GM18858 (cell line): ENCODE measurements around the gene SLC5A2.
"Not testable (repeated sequence)": the region's sequence is repeated elsewhere in the genome, so short reads cannot be mapped to it uniquely, and the experiment has no call there.

Experiments used
- ATAC-seq: cut with Tn5 transposase; IDR thresholded peaks from one replicate; pipeline ENCODE4 v1.9.1; 2021; ENCODE audit not compliant: unreplicated experiment

SLC5A2 gene

GRCh38 chr16:31523768-31524167 lies 40.8 kb downstream of the SLC5A2 start:
- not testable (repeated sequence) for ATAC-seq

GRCh38 chr16:31525113-31525512 lies 42.2 kb downstream of the SLC5A2 start:
- ATAC-seq, result no peak

GRCh38 chr16:31527734-31528274 lies 44.9 kb downstream of the SLC5A2 start, which contains the start of gene AHSP:
AHSP (plus strand) TSS chr16:31527900; CDS start chr16:31528140, 240 bp downstream.
- ATAC-seq, result no peak

DNA sequence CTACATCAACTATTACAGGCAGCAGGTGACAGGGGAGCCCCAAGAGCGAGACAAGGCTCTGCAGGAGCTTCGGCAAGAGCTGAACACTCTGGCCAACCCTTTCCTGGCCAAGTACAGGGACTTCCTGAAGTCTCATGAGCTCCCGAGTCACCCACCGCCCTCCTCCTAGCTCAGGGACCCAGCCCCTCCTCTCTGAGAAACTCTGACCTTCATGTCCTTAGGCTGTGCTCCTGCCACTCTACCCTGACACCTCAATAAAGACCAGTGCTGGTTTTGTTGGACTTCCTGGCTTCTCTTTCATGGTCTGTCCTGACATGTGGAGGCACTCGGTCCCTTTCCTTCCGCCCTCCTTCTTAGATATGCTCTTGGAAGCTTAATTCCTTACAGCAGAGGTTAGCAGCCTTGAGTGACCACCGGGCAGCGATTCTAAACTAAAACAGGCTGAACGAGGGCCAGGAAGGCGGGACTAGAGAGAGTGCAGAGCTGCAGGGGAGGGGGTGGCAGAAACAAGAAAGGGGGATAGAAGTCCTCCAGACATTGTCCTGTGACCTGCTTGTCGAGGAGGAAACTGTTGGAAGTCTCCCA lies 45.7 kb downstream of the SLC5A2 start:
- no peak for ATAC-seq

DNA sequence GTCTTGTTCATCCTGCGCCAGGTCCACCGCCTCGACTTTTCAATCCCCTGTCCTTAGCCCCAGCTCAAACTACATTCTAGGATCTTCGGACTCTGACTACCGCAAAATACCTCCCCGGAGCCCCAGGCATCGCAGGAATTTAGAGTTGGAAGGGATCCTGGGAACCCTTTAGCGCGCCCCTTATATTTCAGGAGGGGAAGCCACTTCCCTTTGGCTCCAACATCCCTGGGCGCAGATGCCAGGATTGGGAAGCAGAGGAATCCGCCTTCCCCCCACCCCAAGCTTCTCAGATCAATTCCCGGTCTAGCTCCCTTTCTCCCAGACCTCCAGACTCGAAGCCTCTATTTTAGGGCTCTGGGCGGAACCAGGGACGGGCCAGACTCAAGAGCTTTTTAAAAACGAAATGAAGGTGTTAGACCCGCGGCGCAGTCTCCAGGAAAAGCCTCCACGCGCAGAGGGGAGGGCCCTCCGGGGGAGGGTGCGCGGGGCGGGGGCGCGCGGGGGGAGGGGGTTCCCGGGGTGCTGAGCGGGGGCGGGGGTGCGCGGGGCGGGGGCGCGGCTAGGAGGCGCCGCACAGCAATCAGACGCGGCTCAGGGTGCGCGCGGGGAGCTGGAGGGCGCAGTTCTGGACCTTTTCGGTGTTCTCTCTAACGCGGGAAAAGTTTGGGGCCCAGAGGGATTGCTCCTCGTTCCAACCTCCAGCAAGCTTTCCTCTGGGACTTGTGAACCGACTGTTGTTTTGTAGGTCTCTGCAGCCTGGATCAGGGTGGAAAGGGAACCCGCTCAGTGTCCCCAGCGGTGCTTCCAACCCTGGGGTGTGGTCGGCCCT lies 46.4 kb downstream of the SLC5A2 start:
- no peak for ATAC-seq

DNA sequence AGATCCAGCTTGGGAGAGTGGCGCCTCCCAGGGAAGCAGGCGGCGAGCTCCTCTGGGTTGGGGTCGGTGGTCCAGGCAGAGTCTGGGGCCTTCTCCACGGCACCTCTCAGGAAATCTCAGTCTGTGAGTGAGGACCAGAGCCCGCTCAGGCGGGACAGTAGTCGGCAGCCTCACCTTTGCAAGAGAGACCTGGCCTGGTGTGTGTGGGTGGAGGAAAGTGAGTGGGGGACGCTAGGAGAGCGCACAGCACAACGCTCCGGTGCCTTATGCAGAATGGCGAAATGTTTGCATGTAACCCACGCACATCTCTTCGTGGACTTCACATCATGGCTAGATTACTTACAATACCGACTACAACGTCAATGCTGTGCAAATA lies 47.0 kb downstream of the SLC5A2 start:
- ATAC-seq, result no peak

- no peak for ATAC-seq
Measured at GRCh38 chr16:31530405-31530804, 47.5 kb downstream of the SLC5A2 start.

DNA sequence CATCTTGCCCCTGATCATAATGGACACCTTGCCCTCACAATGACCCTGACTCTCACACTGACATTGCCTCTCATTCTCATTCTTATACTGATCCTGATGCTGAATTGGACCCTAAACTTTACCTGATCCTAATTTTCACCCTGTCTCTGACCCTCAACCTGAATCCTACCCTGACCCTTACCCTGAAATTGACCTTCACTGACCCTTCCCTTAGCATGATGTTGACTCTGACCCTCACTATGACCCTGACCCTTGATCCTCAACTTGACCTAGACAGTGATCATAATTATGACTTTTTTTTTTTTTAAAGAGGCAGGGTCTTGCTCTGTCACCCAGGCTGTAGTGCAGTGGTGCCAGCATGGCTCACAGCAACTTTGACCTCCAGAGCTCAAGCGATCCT lies 48.2 kb downstream of the SLC5A2 start:
- ATAC-seq, result no peak

DNA sequence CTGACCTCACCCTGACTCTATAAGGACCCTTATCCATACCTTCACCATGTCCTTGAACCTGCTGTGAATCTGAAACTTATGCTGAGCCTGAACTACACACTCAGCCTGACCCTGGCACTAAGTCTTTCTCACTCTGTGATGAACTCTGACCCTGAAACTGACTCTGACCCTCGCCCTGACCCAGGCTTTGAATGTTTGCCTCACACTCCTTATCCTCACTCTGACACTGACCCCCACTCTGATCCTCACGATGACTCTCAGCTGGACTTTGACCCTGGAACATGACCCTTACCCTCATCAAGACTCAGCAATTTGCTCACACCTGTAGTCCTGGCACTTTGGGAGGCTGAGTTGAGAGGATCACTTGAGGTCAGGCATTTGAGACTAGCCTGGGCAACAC lies 49.2 kb downstream of the SLC5A2 start:
- ATAC-seq, result no peak

GRCh38 chr16:31532896-31533295 lies 50.0 kb downstream of the SLC5A2 start:
- no peak for ATAC-seq

GRCh38 chr16:31535737-31536136 lies 52.8 kb downstream of the SLC5A2 start:
- no peak for ATAC-seq

DNA sequence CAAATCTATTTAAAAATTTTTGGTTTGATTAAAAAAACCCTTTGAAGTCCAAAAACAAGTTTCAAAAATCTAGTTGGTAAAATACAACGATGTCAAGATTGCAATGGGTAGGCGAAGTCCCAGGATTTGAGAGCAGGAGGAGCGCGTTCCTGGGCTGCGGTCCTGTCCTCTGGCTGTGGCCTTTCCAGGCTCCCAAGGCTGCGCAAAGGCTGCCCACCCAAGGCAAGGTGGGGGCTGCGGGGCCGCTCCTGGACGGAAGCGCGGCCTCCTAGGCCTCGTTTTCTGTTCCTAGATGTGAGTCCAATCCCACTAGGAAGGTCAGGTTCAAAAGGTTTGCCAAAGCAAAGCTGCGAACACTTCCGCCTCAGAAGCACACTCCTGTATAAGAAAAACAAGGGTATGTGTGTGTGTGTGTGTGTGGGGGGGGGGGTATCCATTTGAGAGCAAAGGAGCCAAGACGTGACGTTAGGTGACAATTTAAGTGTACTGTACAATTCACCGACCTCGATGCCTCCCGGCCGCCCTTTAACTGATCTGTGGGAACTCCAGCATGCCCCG lies 54.0 kb downstream of the SLC5A2 start:
- no peak for ATAC-seq

DNA sequence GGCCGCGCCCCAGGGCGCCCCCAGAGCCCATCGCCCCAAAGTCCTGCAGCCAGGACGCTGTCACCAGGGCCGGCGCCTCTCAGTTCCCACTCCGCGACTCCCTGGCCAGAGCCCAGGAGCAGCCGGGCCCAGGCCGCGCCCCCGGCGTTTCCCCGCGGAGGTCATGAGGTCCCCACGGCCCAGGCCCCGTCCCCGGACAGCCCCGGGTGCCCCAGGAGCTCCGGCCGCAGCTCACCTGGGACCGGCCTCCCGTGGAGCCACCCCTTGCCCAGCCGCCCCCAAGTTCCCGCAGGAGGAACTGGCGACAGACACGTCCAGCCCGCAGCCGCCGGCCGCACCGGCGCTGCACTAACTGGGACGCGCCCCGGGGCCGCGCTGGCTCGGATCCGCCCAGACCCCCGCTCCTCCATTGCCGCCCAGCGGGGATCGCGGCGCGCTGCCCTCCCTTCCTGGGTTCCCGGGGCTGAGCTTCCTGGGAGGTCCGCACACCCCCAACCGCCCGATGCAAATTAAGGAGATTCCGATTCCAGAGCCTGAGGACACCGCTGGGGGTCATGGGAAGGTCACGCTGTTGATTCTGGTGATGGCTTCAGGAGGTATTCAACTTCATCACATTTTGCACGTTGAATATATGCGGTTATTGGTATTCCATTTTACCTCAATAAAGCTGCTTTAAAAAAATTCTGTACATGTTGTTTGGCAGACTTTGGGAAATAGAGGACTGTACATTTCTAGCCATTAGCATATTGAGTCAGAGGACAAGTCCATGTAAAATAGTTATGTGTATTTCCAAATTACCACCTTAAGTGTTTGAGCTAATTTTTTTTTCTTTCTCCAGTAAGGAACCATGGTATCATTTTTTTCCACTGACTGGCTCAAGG lies 54.7 kb downstream of the SLC5A2 start:
- no peak for ATAC-seq

DNA sequence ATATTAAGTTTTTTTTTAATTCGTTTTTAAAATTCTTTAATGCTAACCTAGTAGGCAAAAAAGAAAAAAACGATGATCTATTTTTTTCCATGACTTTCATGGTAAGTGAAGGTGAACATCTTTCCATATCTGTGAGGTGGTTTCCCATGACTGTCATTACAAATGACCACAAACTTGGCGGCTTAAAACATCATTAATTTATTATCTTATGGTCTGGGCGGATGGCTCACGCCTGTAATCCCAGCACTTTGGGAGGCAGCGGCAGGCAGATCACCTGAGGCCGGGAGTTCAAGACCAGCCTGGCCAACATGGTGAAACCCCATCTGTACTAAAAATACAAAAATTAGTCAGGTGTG lies 55.3 kb downstream of the SLC5A2 start:
- ATAC-seq, result not testable (repeated sequence)

- not testable (repeated sequence) for ATAC-seq
Measured at GRCh38 chr16:31539762-31540161, 56.8 kb downstream of the SLC5A2 start.
